Tibial nerve (tissue), 4 donors: Measurements from ENCODE around the gene KRT5.
A peak's percentile ranks its signal among the peaks of the same experiment; 100 is the strongest.

ENCODE experiments used
- CTCF ChIP-seq, 5 experiments: fragments of 200-600 bp in 3 of 5; fragments of 450-650 bp in 2 of 5; sonication (generic) in 3 of 5; IDR thresholded peaks; one replicate each; pipeline ENCODE4 v1.5.1; 2016 to 2019; ENCODE audit warnings: antibody characterized with exemption in 5 of 5, mild to moderate bottlenecking in 3 of 5, moderate library complexity in 2 of 5
- EP300 ChIP-seq, 2 donors: sonication (generic); formaldehyde crosslinking; IDR thresholded peaks; one replicate each; pipeline ENCODE4 v1.6.1; 2017; ENCODE audit warnings: antibody characterized with exemption in 2 of 2, mild to moderate bottlenecking in 1 of 2
- POLR2A ChIP-seq, 2 donors: fragments of 450-650 bp; IDR thresholded peaks; one replicate each; pipeline ENCODE4 v1.6.1; 2017; ENCODE audit warnings: antibody characterized with exemption in 2 of 2, mild to moderate bottlenecking in 2 of 2, moderate library complexity in 2 of 2

GRCh38 chr12:52561880-52562449 lies 41.8 kb upstream of the KRT5 start:
- TF ChIP-seq CTCF (IDR thresholded peaks at IDR 0.05) (peak in 2 of 5 experiments; percentile 7 to 14), EP300 (IDR thresholded peaks at IDR 0.05) (no peak), POLR2A (IDR thresholded peaks at IDR 0.05) (no peak)
